ENCODE data around the gene PDXP.

DNA sequence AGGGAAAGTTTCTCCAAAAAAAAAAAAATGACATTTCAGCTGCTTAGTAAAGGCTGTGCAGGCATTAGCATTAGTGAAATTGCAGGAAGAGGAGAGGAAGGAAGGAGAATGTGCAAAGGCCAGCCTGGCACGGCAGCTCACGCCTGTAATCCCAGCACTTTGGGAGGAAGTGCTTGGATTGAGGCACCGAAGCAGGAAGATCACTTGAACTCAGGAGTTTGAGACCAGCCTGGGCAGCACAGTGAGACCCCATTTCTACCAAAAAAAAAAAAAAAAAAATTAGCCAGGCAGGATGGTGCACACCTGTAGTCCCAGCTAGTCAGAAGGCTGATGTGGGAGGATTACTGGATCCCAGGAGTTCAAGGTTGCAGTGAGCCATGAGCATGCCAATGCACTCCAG, 46.1 kb downstream of the PDXP start:
- TF ChIP-seq HNF4G (IDR thresholded peaks at IDR 0.05) (no peak), RAD21 (IDR thresholded peaks at IDR 0.05) (no peak), NR2F2 (IDR thresholded peaks at IDR 0.05) (no peak)
- TF ChIP-seq, protein P1, sequence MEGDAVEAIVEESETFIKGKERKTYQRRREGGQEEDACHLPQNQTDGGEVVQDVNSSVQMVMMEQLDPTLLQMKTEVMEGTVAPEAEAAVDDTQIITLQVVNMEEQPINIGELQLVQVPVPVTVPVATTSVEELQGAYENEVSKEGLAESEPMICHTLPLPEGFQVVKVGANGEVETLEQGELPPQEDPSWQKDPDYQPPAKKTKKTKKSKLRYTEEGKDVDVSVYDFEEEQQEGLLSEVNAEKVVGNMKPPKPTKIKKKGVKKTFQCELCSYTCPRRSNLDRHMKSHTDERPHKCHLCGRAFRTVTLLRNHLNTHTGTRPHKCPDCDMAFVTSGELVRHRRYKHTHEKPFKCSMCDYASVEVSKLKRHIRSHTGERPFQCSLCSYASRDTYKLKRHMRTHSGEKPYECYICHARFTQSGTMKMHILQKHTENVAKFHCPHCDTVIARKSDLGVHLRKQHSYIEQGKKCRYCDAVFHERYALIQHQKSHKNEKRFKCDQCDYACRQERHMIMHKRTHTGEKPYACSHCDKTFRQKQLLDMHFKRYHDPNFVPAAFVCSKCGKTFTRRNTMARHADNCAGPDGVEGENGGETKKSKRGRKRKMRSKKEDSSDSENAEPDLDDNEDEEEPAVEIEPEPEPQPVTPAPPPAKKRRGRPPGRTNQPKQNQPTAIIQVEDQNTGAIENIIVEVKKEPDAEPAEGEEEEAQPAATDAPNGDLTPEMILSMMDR (IDR thresholded peaks at IDR 0.05; ENCODE audit: low read depth, low read length, missing input control), result no peak

Data from liver (tissue), 3 donors.